Osteoblast (primary cell): ENCODE data around the gene STRIP2. TPM values are rescaled to one million over a fixed set of nuclear protein-coding genes. Genes with fewer than 3 reads are reported as not detected.

Experiments used
- DNase-seq: peaks from one replicate; pipeline ENCODE4 v3.0.0; 2011; ENCODE audit warnings: low spot score, mixed read lengths; ENCODE audit not compliant: insufficient read length; ENCODE audit errors: missing footprints
- H2AFZ ChIP-seq: 2 replicates; pipeline ENCODE4 v1.6.0; 2011; ENCODE audit warnings: mild to moderate bottlenecking, low read length
- H3K27ac ChIP-seq: 2 replicates; pipeline ENCODE4 v1.5.1; 2011; ENCODE audit warnings: mild to moderate bottlenecking, low read depth, low read length, moderate library complexity
- H3K27me3 ChIP-seq: 2 replicates; pipeline ENCODE4 v1.6.0; 2012; ENCODE audit warnings: mild to moderate bottlenecking, control low read depth, inconsistent platforms, low read length, moderate library complexity; ENCODE audit not compliant: insufficient read depth
- H3K36me3 ChIP-seq: 2 replicates; pipeline ENCODE4 v1.5.1; 2011; ENCODE audit warnings: mild to moderate bottlenecking, low read length, control low read depth, moderate library complexity; ENCODE audit not compliant: insufficient read depth
- H3K4me1 ChIP-seq: 2 replicates; pipeline ENCODE4 v1.5.1; 2011; ENCODE audit warnings: mild to moderate bottlenecking, low read length, control low read depth, moderate library complexity; ENCODE audit not compliant: insufficient read depth
- H3K4me2 ChIP-seq: 2 replicates; pipeline ENCODE4 v1.6.0; 2011; ENCODE audit warnings: mild to moderate bottlenecking, low read length; ENCODE audit not compliant: insufficient read depth
- H3K4me3 ChIP-seq: fragments of 200-600 bp; sonication (generic); 3 replicates; pipeline ENCODE4 v1.5.1; 2012; ENCODE audit warnings: mild to moderate bottlenecking, low read length, inconsistent platforms; ENCODE audit not compliant: insufficient read depth
- H3K79me2 ChIP-seq: 2 replicates; pipeline ENCODE4 v1.6.0; 2012; ENCODE audit warnings: mild to moderate bottlenecking, low read length, control low read depth, inconsistent platforms; ENCODE audit not compliant: insufficient read depth
- H3K9me3 ChIP-seq: 2 replicates; pipeline ENCODE4 v1.5.1; 2011; ENCODE audit warnings: low read depth, low read length, control low read depth
- H4K20me1 ChIP-seq: 2 replicates; pipeline ENCODE4 v1.6.0; 2012; ENCODE audit warnings: mild to moderate bottlenecking, low read length, control low read depth; ENCODE audit not compliant: insufficient read depth
- total RNA-seq: library from RNA; depleted of rRNA; stranded (reverse); fragments of >200 nt; gene quantifications from 2 replicates; pipeline ENCODE4 v1.2.3, GENCODE V29; 2012
- TF ChIP-seq, protein P1 (sequence below): IDR thresholded peaks from 2 replicates; pipeline ENCODE4 v1.5.1; 2011; ENCODE audit warnings: mild to moderate bottlenecking, low read depth, low read length, moderate library complexity; ENCODE audit errors: extremely low read depth

The STRIP2 gene
- total RNA-seq, 1 donor = 8.3 TPM

DNA sequence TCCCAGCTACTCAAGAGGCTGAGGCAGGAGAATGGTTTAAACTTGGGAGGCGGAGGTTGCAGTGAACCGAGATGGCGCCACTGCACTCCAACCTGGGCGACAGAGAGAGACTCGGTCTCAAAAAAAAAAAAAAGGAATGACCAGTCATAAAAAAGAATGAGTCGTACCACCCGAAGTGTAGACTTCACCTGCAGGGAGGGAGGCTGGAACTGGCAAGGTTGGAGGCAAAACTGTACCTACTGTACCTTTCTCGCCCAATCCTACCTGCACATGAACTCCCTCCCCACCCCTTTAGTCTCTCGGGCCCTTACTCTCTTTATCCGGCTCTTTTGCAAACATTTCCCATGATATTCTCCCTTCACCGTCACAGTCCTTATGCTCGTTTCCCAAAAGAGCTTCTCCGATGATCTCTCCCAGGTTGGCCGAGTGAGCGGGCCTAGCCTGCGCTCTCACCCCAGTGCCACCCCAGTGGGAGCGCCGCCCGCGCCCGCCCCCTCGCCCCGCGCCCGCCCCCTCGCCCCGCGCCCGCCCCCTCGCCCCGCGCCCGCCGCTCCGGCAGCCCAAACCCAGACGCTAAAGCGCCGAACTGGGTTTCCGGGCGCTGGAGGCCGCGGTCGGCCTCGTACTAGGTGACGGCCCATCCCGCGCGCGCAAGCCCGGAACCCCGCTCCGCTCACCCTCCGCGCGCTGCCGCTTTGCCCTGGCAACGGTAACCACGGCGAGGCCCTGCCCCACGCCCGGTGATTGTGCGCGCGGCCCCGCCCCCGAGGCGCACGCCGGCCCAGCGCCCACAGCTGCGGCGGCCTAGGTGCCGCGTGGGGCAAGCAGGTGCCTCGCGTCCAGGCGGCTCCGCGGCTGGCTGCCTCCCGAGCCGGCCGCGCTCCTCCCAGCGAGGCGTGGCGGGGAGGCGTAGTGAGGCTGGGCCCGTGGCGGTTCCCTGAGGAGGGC, 67.8 kb downstream of the STRIP2 start, which contains the start of gene SMKR1:
Gene SMKR1 (plus strand): TSS at position 772 of the 948 bp plus-strand sequence. CDS start 294 bp downstream, outside the sequence.
- Histone ChIP-seq H3K79me2 (no peaks in the 10 kb centered on the region), H3K4me2 (peak within 1 kb of the TSS; percentile 83), H3K27me3 (peaks cover 12% of the 10 kb centered on the region), H3K27ac (no peak within 1 kb of the TSS), H3K4me1 (peaks cover 9% of the 10 kb centered on the region), H2AFZ (peak within 1 kb of the TSS; percentile 81), H3K9me3 (no peaks in the 10 kb centered on the region), H4K20me1 (peaks cover 2% of the 10 kb centered on the region), H3K36me3 (no peaks in the 10 kb centered on the region), H3K4me3 (peak within 1 kb of the TSS; percentile 74)
- DNase-seq = peak; percentile 97
- TF ChIP-seq, protein P1, sequence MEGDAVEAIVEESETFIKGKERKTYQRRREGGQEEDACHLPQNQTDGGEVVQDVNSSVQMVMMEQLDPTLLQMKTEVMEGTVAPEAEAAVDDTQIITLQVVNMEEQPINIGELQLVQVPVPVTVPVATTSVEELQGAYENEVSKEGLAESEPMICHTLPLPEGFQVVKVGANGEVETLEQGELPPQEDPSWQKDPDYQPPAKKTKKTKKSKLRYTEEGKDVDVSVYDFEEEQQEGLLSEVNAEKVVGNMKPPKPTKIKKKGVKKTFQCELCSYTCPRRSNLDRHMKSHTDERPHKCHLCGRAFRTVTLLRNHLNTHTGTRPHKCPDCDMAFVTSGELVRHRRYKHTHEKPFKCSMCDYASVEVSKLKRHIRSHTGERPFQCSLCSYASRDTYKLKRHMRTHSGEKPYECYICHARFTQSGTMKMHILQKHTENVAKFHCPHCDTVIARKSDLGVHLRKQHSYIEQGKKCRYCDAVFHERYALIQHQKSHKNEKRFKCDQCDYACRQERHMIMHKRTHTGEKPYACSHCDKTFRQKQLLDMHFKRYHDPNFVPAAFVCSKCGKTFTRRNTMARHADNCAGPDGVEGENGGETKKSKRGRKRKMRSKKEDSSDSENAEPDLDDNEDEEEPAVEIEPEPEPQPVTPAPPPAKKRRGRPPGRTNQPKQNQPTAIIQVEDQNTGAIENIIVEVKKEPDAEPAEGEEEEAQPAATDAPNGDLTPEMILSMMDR = no peak

DNA sequence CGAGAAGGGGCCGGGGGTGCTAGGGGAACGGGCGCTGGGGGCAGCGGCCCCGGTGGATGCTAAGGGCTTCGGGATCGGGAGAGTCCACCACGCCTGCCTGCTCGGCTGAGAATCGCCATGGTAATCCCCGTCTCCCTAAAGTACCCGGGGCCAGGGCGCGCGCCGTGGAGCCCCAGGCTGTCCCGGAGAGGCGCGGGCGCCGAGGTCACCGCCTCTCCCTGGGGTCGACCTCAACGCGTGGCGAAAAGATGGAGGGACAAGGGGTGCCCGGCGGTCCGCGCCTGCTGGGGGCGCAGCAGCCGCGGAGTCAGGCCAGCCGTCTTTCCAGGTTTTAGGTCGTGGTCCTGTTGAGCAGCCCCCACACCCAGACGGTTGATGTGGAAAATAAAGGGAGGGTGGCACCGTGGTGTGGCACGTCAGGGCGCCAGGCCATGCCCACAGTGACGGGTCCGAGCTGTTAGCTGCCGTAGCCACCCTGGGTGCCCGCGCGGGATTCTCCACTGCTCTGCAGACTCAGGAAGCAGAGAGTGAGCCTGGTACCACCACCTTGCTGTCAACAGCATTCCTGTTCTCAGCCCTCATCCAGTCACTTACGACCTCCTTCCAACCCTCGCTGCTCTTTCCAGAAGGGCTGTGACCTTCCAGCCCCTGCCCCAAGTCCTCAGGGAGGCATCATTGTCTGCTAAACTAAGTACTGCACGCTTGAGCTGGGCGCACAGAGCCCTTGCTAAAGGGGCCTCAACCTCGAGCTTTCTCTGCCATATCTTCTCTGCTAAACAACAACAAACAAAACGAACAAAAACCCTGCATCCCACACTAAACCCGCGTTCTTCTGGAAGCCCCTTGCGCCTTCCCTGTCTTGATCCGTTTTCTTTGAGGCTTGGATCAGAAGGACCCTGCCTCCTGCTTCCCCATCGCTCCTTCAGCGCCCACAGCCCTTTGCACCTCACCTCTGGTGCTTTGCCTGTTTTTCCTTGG, 68.8 kb downstream of the STRIP2 start:
- peaks cover 12% of the 10 kb centered on the region for H3K27me3 ChIP-seq
- peak overlapping the region; percentile 74 for H3K4me3 ChIP-seq
- no peak for DNase-seq
- TF ChIP-seq, protein P1 = no peak
- no peaks in the 10 kb centered on the region for H3K79me2 ChIP-seq
- H3K36me3 ChIP-seq = no peaks in the 10 kb centered on the region
- no peak overlapping the region for H3K27ac ChIP-seq
- H4K20me1 ChIP-seq = peaks cover 2% of the 10 kb centered on the region
- H2AFZ ChIP-seq = peak overlapping the region; percentile 81
- H3K4me1 ChIP-seq = peaks cover 9% of the 10 kb centered on the region
- H3K9me3 ChIP-seq = no peaks in the 10 kb centered on the region
- H3K4me2 ChIP-seq = peak overlapping the region; percentile 83

DNA sequence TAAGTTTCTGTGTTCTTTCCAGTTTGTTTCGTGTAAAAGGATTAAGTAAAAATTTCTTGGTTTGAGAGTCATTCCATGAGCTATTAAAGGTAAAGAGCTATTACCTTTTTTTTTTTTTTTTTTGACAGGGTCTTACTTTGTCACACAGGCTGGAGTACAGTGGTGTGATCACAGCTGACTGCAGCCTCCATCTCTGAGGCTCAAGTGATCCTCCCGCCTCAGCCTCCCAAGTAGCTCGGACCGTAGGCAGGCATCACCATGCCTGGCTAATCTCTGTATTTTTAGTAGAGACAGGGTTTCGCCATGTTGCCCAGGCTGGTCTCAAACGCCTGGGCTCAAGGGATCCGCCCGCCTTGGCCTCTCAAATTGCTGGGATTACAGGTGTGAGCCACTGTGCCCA, 69.5 kb downstream of the STRIP2 start:
- DNase-seq = no peak
- no peak overlapping the region for H3K4me2 ChIP-seq
- no peaks in the 10 kb centered on the region for H3K79me2 ChIP-seq
- peaks cover 2% of the 10 kb centered on the region for H4K20me1 ChIP-seq
- TF ChIP-seq, protein P1 = no peak
- H3K27me3 ChIP-seq = peaks cover 12% of the 10 kb centered on the region
- H2AFZ ChIP-seq = no peak overlapping the region
- H3K36me3 ChIP-seq = no peaks in the 10 kb centered on the region
- peaks cover 9% of the 10 kb centered on the region for H3K4me1 ChIP-seq
- no peaks in the 10 kb centered on the region for H3K9me3 ChIP-seq
- no peak overlapping the region for H3K4me3 ChIP-seq
- H3K27ac ChIP-seq = no peak overlapping the region
